Measurements from ENCODE around the gene KRTCAP2.
"Not testable (repeated sequence)": the region's sequence is repeated elsewhere in the genome, so short reads cannot be mapped to it uniquely, and the experiment has no call there.

The KRTCAP2 gene

DNA sequence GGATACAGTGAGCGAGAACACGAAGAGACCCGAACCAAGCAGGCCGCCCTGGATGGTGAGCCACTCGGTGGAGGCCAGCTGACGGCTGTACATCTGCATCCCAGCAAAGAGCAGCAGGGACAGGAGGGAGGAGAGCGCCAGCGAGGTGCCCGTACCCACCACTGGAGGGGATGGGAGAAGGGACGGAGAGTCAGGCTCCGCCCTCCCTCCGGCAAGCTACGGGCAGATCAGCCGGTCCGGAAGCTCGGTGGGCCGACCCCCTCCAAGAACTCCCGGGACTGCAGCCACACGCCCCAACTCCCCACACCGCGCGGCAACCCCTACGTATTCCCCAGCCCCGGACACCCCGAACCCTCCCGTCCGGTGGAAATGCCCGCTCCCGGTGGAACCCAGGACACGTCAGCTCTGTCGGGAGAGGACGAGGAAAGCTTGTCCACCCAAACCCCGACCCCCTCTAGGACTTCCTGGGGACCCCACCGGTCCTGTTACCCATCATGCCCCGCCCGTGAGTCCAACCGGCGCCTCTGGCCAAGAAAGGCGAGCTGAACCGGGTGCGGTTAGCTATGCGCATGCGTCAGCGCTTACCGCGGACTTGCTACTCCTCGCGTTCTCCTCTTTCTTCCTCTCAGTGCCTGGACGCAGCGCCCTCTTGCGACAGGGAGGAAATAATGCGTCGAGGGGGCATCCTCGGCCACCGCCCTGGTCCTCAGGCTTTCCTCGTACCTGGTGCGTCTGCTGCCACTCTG lies at the start of gene KRTCAP2:
TSS of gene KRTCAP2 (minus strand) at position 573 of the 746 bp plus-strand sequence. CDS start at position 493, 80 bp downstream.
- DNase-seq = peak; percentile 96

DNA sequence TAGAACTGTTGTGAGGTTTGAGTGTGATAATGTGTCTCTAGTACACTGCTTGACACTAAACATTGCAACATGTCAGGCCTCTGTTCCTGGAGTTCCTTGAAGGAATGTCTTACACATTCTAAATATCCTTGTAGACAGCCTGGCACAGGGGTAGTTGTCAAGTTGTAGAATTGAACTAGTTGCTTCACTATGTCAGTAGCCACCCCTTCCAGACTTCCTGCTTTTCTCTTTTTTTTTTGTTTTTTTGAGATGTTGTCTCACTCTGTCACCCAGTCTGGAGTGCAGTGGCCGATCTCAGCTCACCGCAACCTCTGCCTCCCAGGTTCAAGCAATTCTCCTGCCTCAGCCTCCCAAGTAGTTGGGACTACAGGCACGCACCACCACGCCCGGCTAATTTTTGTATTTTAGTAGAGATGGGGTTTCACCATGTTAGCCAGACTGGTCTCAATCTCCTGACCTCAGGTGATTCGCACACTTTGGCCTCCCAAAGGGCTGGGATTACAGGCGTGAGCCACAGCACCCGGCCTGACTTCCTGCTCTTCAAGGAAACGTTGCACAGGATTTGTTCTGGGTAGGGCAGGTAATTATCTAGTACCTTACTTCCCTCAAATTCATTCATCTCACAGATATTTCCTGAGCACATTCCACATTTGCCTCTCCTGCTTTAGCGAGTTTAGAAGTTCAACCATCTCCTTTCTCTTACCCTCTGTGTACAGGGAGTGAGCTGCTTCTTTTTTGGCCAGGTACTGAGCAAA lies 47.3 kb upstream of the KRTCAP2 start:
- not testable (repeated sequence) for DNase-seq

DNA sequence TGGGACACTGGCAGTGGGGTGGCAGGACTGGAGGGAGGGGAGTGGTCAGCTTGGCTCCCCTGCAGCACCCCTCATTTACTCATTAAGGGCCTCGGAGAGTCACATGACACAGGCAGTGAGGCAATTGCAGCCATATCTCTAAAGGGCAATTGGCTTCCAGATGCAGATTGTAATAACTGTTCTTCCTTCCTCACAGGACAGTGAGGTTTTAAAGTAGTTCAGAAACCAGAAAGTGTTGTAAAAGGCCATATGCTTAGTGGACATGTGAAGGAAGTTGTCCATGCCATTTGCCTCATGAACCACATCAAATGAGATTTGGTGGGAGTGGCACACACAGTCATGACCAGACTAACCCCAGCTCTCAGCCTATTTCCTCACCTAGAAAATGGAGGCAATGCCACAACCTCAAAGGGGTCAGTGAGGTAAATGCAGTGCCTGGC lies 46.5 kb upstream of the KRTCAP2 start:
- no peak for DNase-seq

DNA sequence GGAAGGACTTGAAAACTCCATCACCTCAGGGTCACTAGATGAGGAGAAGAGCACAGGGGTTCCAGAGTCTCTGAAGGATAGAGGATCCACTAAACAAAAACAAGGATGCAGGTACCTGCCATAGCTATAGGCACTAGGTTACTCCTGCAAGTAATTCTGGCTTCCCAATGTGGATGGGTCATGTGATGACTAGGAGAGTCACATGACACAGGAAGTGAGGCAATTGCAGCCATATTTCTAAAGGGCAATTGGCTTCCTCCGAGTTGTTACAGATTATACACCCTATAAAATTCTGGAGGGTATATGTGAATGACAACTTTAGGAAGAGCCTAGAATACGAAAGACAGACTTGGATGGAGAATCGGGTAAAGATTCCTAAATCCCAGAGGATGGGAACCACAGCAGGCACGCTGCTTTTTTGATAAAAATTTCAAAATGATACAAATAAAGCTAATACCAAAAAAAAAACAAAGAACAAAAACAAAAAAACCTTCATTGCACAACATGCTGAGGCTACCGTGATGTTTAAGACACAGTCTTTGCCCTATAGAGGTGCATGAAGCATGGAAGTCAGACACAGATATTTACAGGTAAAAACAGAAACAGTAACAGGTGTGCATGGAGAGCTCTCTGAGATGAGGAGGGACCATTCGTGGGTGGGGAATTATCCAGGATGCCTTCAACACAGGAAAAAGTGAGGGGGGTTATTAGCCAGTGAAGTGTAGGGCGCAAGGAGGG lies 45.9 kb upstream of the KRTCAP2 start:
- no peak for DNase-seq

DNA sequence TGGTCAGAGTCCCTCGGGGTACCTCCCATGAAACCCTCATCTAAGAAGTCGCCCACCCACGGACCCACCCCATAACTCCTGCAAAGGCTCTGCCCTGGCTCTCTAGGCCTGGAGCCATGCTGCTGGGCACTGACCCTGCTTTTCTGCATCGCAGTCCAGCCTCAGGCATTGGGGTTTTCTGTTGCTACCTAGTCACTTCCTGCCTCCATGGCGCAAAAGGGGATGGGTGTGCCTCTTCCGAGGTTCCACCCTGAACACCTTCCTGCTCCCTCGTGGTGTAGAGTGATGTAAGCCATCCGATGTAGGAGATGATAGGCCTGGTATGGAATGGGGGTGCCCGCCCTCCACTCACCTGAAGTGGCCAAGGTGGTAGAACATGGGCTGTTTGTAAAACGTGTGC lies 41.6 kb upstream of the KRTCAP2 start:
- not testable (repeated sequence) for DNase-seq

DNA sequence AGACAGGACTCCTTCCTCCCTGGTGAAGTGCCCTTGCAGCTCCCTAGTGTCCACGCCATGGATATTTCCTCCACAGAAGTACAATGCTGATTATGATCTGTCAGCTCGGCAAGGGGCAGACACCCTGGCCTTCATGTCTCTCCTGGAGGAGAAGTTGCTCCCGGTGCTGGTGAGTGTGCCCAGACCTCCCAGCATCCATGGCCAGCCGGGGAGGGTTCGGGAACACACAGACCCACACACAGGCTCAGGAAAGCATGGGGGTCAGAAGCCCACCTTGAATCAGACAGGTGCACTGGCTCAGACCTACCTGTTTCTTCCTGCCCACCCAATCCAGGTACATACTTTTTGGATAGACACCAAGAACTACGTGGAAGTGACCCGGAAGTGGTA lies 38.9 kb upstream of the KRTCAP2 start:
- DNase-seq = not testable (repeated sequence)

DNA sequence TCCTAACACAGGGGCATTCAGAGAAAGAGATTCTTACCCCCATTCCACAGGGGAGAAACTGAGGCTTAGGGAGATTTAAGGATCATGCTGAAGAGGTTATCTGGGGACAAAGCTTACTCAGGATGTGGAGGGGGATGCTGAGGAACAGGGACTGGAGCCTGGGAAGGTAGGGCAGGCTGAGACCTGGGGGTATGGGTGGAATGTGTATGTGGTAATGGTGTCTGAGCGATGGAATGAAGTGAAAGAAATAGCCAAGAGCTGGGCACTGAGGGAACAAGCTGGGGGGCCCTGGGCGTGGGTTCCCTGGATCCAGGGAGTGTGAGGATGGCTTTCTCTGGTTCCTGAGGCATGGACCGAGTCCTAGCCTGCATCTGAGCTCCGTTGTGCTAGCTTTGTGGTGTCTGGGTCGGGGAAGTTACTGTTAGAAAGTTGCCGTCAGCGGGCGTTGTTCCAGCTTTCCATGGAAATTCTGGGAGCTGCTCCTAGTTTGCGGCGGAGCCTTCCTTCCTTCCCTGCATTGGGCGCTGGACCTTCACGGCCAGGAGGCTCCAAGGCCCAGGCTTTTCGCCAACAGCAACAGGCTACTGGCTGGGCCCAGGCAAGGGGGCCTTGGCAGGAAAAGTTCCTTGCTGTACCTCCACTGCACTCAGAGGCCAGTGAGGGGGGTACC lies 38.4 kb upstream of the KRTCAP2 start:
- not testable (repeated sequence) for DNase-seq

DNA sequence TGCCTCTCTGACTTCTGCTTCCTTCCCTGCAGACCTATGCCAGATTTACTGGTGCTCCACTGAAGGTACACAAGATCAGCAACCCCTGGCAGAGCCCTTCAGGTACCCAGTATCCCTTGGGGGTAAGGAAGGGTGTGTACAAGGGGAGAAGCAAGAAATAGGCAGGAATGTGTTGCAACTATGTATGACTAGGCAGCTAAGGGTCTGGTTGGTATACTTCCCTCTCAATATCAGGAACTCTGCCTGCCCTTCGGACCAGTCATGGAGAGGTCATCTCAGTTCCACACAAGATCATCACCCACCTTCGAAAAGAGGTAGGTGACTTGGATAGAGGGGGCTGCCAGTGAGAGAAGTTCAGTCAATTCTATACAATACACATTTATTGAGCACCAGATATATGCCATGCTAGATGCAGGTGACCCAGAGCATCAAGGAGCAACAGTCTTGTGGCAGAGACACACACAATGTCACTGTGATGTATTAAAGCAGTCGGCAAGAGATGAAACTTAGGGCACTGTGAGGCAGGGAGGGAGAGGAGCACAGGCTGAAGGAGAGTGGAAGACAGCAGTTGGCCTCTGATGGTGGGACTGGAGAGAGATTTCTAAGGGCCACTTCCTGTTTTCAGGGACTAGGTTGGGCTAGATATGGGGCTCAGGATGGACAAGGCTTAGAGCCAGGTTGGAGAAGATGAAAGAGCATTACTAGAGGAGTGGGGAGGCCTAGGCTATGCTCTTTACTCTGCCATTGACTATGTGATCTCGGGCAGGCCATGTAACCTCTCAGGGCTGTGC lies 37.4 kb upstream of the KRTCAP2 start:
- no peak for DNase-seq

DNA sequence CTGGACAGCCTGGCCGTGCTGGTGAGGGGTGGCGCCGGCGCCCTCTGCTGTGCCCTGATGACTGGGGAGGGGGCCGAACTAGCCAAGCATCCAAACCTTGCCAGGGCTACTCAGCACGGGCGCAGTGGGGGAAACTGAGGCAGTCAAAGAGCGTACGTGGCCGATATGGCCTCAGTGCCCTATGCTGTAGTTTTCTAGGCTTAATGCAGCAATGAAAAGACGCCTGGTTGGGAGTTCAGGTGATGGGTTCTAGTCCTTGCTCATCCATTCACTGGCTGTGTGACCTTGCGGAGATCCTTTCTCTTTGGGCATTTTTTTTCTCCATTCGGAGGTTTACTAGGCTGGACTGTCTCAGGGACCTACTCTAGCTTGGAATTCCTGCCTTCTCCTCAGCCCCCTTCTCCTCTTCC lies 36.2 kb upstream of the KRTCAP2 start:
- DNase-seq = no peak

DNA sequence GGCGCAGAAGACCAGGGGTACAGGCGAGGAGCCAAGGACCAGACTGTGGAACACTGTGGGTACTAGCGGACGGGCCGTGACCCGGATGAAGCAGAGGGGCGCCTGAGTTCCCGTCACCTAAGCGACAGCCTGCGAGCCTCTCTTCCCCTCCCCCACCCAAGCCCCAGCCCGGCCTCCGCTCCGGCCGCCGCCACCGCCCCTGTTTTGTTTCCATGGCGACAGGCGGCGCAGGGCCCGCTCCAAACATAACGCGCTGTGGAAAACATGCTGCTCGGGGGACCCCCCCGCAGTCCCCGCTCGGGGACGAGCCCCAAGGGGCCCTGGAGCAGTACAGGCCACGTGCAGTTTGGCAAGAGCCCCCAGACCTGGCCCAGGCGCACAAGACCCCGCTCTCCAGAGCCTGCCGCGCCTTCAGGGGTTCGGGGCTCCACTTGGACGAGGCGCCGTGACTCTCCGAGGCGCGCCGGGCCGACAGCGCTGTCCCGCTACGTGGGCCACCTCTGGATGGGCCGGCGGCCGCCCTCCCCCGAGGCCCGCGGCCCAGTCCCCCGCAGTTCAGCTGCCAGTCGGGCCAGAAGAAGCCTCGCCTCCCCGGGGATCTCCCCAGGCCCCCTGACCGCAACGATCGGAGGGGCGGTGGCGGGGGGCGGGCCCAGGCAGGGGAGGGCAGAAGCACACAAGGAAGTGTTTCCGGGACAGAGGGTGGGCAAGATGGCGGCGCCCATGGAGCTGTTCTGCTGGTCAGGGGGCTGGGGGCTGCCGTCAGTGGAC lies 35.6 kb upstream of the KRTCAP2 start, which contains the start of gene MTX1:
TSS of gene MTX1 (plus strand) at position 155 of the 771 bp plus-strand sequence. CDS start at position 265, 110 bp downstream.
- peak; percentile 27 for DNase-seq

DNA sequence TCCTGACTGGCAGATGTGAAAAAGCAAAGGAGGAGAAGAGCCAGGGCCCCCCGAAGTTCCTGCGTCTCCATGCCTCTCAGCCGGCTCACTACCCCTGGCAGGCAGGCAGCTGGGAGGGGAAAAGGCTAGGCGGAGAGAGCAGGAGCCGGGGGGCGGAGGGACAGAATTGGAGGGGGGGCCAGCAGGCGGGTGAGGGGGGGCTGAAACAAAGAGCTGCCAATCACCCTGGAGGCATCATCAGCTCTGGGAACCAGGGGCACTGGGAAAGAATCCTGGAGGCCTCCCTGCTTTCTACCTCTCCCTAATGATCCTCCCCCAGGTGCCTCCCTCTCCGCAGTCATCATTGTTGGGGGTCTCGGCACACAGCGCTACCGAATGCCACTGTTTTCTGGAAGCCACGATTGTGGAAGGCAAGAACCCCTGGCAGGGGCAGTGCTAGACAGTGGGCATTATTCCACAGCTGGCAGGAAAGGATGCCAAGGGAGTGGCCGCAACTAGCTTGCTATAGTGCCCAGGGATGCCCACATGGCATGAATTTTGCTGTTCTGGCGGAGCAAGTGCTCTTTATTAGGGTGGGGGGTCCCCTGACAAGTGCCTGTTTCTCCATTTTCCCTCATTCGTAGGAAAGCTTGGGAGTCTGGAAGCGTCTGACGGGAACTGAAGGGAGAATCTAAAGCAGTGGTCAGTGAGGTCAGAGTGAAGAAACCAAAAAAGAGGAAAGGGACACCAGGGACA lies 34.9 kb upstream of the KRTCAP2 start, which contains the start of gene THBS3:
TSS of gene THBS3 (minus strand) at position 92 of the 735 bp plus-strand sequence. CDS start at position 71, 21 bp downstream.
- DNase-seq = no peak

DNA sequence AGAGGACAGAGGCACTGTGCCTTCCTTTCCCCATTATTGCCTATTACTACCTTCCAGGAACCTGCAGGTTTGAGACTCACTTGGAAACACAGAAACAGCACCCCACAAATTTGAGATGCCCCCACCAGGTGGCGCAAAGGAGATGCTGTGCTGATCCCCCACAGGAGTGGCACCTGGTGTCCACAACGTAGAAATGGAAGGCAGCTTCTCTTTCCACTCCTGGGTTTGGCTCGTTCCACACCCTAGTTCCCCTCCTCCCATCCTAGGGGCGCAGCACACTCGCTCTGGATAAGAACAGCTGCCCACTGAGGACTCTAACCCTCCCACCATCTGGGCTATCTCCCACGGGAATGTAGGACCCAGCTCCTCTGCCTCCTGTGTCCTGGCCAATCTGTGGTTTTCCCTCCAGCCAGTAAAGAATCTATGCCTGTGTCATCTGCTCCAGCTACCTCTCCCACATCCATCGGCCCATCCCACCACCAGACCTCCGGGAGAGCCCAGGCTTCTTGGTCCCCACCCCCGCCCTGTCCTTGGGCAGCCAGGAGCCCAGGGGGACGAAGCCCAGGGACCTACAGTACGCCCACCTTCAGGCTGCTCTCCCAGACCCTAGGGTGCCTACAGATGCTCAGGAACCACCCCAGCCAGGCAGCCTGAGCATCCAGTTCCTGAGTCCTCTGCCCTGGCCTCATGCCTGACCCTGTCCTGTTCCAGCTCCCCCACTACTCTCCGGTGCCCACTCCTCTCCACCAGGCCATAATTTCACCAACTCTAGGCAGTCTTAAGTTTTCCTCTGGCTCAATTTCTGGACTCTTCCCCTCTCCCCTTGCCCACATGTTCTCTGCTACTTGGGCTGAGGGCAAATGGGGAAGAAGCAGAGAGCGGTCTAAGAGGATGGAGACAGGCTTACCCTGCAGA lies 34.0 kb upstream of the KRTCAP2 start:
- peak; percentile 63 for DNase-seq

DNA sequence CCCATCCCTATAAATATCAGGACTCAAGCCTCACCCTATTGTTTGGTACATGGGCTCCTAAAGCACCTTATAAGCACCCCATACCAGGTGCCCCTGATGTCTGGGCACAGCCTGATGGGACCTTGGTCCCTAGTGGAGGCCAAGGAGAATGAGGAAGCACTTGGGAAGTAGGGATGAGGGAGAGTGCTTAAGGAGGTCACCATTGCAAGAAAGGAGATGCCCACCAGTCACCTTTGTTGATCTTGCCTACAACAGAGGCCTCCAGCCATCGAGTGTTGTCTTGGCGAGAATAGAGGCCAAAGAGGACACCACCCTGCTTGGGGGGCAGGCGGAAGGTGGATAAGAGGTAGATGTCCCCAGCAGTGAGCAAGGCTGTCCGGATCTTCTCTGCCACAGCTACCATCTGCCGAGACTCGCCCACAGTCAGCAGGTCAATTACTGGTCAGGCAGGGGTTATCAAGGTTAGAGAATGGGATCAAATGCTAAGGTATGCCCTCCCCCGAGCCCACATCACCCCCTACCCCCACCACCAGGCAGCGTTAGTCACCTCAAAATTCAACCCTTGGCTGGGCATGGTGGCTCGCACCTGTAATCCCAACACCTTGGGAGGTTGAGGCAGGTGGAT lies 33.0 kb upstream of the KRTCAP2 start:
- DNase-seq = no peak

DNA sequence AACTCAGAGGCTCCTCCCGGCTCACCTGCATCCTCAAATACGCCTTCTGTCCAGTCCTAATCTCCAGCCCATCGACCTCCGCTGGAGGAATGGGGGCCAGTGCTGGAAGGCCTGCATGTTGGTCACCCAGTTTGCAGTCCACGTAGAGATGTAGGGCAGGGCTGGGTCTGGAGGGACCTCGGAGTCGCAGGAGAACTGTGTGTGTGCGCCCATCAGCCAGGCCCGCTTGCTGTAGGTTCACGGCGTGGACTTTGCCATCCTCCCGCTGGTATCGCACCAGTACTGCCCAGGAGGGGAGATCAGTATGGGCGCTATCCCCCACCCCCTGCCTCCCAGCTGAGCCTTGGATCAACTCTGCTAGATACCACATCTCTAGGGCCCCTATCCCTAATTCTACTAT lies 31.9 kb upstream of the KRTCAP2 start:
- no peak for DNase-seq

DNA sequence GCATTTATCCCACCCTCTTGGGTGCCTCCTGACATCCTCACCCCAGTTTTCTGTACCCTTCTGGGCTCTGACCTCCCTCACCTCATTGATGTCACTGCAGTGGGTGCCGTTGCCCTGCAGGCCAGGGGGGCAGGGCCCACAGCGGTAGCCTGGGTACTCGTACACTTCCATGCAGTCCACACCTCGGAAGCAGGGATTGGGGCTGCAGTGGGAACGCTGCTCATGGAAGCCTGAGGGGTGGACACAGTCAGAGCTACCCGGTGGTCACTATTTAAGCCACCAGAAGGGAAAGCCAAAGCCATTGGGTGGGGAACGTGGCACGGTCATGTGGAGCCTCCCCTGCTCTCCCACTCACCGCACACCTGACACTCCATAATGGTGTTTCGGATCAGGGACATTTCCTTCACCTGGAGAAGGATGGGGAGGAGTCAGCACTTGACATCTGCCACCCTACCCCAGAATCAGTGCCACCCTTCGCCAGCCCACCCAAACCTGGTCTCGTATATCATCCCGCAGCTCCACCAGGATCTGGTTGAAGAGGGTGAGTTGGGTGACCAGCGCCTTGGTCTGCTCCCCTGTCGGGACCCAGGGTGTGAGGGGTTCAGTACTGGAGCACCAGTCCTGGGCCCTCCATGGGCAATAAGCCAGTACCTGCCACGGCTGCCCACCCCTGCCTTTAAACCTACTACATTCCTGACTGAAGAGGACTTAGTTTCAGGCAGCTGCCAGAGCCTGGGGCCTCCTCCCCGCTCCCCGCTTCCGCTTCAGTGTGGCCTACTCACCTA lies 29.8 kb upstream of the KRTCAP2 start:
- DNase-seq = no peak

DNA sequence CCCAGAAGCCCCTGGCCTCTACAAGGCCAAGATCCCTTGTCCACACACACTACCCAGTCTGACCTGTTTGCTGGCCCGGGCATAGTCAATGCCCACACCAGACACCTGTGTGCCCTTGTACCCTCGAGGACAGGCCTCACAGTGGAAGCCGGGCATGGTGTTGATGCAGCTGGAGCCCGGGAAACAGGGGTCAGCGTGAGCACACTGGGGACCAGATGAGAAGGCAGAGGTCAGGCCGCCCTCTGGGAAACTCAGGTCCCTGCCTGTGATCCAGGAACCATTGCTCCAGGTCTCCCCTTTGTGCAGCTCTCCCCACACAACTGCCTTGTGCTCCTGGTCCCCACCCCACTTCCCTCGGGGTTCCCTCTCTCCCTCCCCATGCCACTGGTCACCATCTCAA lies 29.1 kb upstream of the KRTCAP2 start:
- no peak for DNase-seq

DNA sequence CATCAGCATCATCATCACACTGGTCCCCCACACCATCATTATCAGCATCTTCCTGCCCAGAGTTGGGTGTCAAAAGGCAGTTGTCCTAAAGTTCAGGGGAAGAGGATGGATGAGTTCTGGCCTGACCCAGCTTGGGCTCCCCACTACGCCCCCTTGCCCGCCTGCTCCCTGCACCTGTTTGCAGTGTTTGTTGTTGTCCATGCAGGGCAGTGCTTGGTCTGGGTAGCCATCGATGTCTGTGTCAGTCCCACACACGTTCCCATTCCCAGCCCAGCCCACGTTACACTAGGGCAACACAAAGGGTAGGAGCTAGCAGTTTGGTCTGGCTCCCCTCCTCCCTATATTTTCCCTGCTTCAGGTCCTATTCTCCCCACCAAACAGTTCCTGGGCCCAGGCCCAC lies 27.8 kb upstream of the KRTCAP2 start:
- no peak for DNase-seq

DNA sequence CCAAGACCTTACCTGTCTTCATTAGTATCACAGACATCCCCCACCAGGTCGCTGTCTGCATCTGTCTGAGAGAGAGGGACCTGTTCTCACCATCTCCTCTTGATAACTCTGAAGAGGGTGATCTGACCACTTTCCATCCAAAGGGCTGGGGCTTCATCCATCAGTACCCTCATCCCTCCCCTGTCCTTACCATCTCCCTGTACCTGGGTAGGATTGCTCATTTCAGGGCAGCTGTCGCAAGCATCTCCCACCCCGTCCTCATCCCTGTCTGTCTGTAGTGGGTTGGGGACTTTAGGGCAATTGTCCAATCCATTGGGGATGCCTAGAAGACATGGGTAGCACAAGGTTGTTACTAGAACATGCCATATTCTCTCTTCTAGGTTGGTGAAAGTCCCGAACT lies 26.7 kb upstream of the KRTCAP2 start:
- no peak for DNase-seq
